ENCODE data around the gene FNIP1. TPM values are rescaled to one million over a fixed set of nuclear protein-coding genes. Genes with fewer than 3 reads are reported as not detected.
A peak's percentile ranks its signal among the peaks of the same experiment; 100 is the strongest.

FNIP1 gene
- total and polyA plus RNA-seq, 9 of the 15 experiments (the other 6 are each of a cell fraction or from before 2014, with no cell fraction given): 5.0 to 32.8 (median 18.4) TPM

GRCh38 chr5:131634996-131635683 lies 161.7 kb downstream of the FNIP1 start, which contains the start of gene RAPGEF6 (continued):
- TF ChIP-seq ZNF609 (CRISPR knock-in tag; IDR thresholded peaks at IDR 0.05; ENCODE audit: borderline replicate concordance) (0 out of 2 replicates have a peak, but pooled peaks have one; percentile 31), MED1 (CRISPR knock-in tag; IDR thresholded peaks at IDR 0.05; ENCODE audit: borderline replicate concordance) (no peak), CREB5 (CRISPR knock-in tag; IDR thresholded peaks at IDR 0.05) (no peak), ATF7 (IDR thresholded peaks at IDR 0.05) (peak; percentile 86), STAT6 (CRISPR knock-in tag; IDR thresholded peaks at IDR 0.05) (no peak), ZNF740 (CRISPR knock-in tag; IDR thresholded peaks at IDR 0.05) (no peak), ZNF740 (tag; IDR thresholded peaks at IDR 0.05) (no peak), ZNF12 (CRISPR knock-in tag; IDR thresholded peaks at IDR 0.05) (0 out of 2 replicates have a peak, but pooled peaks have one; percentile 4), ETV5 (CRISPR knock-in tag; IDR thresholded peaks at IDR 0.05; ENCODE audit: low read depth) (peak; percentile 93), NRF1 (conservative IDR thresholded peaks at IDR 0.05 in 1 of 2, IDR thresholded peaks at IDR 0.05 in 1 of 2) (peak; percentile 99 to 100)

Measured in K562 (cell line).